HG03520 (cell line): ENCODE data around the gene ALDOB.

Experiments
- ATAC-seq: cut with Tn5 transposase; IDR thresholded peaks from one replicate; pipeline ENCODE4 v1.9.1; 2021; ENCODE audit warnings: mild to moderate bottlenecking, moderate library complexity; ENCODE audit not compliant: unreplicated experiment

The ALDOB gene

DNA sequence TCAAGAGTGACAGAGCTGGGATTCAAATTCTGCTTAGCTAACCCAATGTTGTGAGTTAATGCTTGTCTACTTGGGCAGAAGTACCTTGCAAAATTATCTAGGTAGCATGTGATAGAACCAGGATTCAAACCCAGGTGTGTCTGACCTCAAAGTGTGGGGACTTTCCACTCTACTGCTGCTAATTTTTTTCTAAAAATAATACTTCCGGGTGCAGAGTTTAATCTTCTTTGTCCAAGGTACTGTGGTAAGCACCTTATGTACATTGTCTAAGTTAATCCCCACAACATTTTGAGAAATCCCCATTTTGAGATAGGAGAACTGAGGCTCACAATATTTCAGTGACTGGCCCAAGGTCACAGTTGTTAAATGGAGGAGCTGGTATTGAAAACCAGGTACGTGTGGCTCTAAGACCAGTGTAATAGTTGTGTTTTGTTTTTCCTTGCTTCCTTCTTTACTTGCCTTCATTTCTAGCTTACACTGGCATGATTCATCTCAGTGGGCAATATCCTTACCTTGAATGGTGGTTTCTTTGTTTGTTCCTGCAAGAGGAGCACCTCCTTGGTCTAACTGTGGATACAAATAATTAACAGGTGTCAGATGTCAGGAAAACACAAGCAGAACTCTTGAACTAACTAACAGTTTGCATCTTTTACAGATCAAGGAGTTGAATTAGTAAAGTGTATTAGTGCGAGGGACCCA lies 7.5 kb downstream of the ALDOB start:
- ATAC-seq = peak; percentile 81

GRCh38 chr9:101427358-101427757 lies 8.2 kb downstream of the ALDOB start:
- no peak for ATAC-seq

DNA sequence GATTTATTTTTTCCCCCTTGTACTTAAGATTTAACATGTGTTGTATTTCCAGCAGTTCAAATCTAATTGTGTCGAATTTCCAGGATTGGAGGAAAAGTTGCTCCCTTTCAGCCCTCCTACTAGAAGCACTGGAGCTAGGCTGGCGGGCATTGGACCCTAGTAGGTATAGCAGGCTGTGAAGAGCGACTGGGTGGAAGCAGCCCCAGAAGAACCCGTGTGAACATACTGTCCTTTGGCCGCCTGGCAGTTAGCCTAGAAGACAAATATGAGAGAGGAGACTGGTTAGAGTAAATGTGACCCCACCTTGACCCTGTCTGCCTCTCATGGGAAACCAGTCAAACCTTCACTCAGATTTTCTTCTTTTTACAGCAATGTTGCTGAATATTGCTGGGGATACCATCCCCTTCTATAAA lies 13.9 kb downstream of the ALDOB start:
- no peak for ATAC-seq

GRCh38 chr9:101419863-101420262 lies 15.7 kb downstream of the ALDOB start:
- no peak for ATAC-seq

- no peak for ATAC-seq
Measured at GRCh38 chr9:101418518-101419430, 16.8 kb downstream of the ALDOB start.

- ATAC-seq = no peak
Measured at GRCh38 chr9:101417977-101418376, 17.6 kb downstream of the ALDOB start.

DNA sequence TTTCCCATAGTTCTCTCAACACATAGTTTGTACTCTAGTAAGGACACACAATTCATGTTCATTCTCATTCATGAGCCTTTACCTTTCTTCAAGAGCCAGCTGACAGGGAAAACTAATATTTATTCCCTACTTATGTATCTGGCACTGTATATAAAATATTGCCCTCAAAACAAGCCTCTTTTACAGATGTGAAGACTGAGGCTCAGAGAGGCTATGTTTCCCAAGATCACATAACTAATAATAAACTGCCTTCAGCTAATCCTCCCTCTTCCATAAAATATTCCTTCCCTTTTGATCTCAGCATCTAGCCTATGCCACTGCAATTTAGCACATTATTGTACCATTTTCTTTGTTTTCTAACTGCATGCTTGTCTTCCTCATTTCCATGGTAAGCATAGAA lies 18.2 kb downstream of the ALDOB start:
- ATAC-seq = no peak

DNA sequence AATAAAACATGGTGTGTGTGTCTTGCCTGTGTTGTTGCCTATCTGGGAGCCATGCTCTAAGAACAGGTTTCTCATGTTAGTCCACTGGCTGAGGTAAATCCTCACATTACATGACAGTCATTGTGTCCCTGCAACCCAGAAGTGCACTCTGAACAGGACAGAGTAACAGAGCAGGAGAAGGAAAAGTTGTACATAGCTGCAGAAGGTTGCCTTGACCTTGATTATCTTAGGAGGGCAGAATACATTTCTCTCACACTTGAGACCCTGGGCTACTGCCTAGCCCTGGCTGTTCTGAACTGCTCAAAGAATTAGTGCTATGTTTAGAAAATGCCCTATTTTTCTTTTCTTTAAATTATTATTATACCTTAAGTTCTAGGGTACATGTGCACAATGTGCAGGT lies 20.0 kb downstream of the ALDOB start:
- ATAC-seq = no peak

- ATAC-seq = no peak
Measured at GRCh38 chr9:101414839-101415238, 20.7 kb downstream of the ALDOB start.

GRCh38 chr9:101409079-101409477 lies 26.5 kb downstream of the ALDOB start:
- ATAC-seq = no peak

DNA sequence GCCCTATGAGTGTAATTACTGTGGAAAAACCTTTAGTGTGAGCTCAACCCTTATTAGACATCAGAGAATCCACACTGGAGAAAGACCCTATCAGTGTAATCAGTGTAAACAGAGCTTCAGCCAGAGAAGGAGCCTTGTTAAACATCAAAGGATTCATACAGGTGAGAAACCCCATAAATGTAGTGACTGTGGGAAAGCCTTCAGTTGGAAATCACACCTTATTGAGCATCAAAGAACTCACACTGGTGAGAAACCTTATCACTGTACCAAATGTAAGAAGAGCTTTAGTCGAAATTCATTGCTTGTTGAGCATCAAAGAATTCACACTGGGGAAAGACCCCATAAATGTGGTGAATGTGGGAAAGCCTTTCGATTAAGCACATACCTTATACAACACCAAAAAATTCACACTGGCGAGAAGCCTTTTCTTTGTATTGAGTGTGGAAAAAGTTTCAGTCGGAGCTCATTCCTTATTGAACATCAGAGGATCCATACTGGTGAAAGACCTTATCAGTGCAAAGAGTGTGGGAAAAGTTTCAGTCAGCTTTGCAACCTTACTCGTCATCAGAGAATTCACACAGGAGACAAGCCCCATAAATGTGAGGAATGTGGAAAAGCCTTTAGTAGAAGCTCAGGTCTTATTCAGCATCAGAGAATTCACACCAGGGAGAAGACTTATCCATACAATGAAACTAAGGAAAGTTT lies 27.0 kb downstream of the ALDOB start:
- ATAC-seq = no peak

- ATAC-seq = no peak
Measured at GRCh38 chr9:101403516-101404285, 31.9 kb downstream of the ALDOB start.

DNA sequence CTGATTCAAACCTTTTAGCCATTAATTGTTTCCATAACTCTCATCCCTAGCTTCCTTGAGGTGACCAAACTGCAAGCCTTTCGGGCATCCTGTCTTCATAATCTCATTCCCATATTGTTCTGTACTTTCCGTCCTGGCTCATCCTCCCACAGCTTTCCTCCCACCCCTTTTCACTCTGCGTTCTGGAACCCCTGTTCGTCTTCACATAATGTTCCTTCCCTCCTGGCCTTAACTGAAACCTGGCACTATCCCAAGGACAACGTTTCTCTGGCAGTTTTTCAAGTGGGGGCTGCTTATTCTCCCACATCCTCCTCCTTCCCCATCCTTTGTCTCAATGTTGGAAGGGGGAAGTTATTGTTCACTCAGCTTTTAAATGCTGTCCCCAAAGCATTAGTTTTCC lies 35.5 kb downstream of the ALDOB start:
- no peak for ATAC-seq

DNA sequence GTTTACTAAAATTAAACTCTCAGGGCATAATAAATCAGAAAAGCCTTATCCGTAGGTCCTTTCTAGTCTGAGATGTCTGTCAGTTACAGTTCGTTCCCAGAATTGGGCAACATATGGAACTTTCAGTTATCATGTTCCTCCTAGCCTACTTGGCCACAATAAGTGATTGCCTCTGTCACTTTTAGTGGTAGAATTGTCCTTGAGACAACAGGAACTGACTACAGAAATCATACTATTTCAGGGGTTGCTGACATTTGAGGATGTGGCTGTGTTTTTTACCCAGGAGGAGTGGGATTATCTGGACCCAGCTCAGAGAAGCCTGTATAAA lies 36.0 kb downstream of the ALDOB start:
- ATAC-seq = no peak

DNA sequence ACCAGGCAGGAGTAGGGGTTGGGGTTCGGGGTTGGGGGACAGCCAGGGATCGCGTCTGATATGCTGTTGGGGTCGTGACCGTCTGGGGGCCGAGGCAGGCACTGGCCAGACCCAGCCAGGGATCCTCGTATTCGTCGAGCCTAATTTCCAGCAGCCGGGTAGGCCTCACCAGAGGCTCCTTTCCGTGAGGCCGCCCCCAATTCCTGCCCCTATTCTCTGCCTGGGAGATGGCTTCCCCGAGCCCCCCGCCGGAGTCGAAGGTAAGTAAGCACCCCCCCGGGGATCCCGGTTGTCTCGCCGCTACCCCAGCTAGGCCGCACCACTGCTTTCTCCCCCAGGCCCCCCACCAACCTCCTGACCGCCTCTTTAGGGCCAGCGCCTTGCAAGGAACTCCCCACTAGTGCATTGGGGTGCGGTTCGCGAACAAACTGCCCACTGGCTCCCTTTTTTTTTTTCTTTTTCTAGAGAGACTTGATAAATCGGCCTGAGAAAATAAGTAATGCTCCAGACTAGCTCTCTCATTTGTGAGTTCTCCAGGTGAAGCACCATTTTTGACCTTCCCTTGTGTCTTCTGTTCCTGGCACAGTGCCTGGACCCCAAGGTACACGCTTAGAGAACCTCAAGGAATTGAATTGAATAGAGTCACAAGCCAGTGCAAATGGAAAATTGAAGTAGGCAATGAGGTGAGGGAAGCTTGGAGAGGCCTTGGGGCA lies 36.5 kb downstream of the ALDOB start:
- no peak for ATAC-seq

DNA sequence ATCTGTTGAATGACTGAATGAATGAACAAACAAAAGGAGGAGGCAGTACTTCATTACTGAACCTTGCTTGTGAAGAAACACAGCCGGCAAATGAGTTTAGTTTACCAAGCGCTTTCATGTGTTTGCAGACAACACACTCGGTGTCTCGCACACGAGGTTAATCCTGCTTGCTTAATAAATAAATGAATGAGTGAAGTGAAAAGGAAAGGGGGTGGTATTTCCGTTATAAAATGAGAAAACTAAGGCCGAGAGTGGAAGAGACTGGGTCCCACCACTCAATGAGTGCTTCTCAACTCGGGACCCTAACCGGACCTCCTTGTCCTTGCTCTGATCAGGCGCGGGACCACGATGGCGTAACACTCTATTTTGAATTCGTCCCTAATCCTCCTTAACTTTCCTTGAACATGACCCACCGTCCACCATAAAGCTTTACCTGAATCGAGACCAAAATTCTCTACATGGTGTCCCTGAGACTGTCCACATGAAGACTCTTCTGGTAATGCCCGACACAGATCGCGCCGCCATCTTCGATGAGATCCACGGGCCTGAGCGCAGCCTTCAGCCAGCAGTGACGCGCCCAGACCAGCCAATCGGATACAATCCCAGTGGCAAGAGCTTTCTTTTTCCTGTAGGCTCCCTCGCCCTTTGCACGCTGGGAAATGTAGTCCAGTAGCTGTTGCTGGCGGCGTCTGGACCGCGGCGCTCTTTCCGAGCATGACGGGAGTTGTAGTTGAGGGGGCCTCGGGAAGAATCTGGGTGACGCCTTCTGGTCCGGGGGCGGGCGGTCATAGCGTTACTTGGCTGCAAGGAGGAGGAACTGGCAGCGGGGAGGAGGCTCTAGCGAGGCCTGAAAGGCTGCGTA lies 37.3 kb downstream of the ALDOB start, which contains the start of the genes MRPL50 and ZNF189:
MRPL50 (minus strand) TSS at position 551 of the 862 bp plus-strand sequence; CDS start at position 525, 26 bp downstream.
ZNF189 (plus strand) TSS at position 784 of the 862 bp plus-strand sequence. CDS start 306 bp downstream, outside the sequence.
- peak; percentile 98 for ATAC-seq

DNA sequence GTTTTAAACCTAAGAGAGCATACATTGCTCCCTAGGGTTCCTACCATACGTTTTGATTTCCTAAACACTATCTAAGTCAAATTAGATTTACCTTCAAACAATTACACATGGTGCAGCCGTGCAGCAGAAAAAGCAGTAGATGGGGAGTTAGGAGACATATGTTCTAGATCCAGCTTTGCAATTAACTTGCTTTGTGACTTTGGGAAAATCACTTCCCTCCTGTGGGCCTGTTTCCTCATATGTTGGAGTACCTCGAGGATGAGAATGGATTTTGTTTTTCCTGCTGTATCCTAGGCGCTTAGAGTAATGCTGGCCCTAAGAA lies 37.9 kb downstream of the ALDOB start:
- ATAC-seq = no peak

DNA sequence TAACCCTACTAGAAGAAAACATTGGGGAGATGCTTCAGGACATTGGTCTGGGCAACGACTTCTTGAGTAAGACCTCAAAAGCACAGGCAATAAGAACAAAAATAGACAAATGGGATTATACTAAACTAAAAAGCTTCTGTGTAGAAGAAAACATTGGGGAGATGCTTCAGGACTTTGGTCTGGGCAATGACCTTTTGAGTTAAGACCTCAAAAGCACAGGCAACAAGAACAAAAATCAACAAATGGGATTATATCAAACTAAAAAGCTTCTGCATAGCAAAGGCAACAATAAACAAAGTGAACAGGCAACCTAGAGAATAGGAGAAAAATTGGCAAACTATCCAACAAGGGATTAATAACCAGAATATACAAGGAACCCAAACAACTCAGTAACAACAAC lies 40.9 kb downstream of the ALDOB start:
- ATAC-seq = no peak

- ATAC-seq = no peak
Measured at GRCh38 chr9:101393135-101393534, 42.4 kb downstream of the ALDOB start.
